ENCODE results near the gene APPL2.

APPL2 gene

GRCh38 chr12:105157606-105158005, 78.4 kb downstream of the APPL2 start:
- DNase-seq (ENCODE audit: low spot score), result no peak
- TF ChIP-seq CTCF (IDR thresholded peaks at IDR 0.05; ENCODE audit: extremely low read depth, missing control alignments), result no peak

DNA sequence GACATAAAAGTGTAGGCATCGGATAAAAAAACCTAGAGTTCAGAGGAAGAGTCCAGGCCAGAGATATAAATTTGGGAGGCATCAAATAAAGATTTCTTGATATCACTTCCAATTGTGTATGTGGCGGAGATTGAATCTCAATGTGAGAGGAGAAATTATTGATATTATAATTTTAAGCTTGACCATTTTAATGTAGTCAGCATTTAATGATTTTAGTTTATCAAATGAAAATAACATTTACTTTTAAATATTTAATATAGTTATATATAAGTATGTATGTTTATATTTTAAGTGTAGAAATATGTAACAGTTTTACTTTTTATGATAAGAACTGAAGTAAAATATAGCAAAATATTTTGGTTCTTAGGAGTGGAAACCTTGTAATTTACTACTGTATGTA, 79.7 kb downstream of the APPL2 start:
- no peak for DNase-seq (ENCODE audit: low spot score)
- no peak for TF ChIP-seq CTCF (IDR thresholded peaks at IDR 0.05; ENCODE audit: extremely low read depth, missing control alignments)

DNA sequence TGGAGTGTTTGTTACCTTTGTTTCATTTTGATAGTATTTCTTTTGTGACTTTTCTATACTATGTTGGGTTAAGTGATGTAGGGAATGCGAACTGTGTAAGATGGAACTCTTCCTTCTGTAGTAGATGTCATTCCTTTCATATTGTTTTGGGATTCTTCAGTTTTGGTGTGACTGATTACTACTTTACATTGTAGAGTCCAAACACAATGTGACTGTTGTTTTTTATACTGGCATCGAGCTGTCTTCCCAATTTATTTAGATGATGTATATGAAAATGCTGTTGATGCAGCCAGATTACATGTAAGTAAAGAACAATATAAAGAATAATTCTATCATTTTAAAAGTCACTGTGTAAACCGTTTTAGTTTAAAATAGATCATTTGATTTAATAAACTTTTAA, 93.7 kb downstream of the APPL2 start:
- DNase-seq (ENCODE audit: low spot score), result no peak
- no peak for TF ChIP-seq CTCF (IDR thresholded peaks at IDR 0.05; ENCODE audit: extremely low read depth, missing control alignments)

DNA sequence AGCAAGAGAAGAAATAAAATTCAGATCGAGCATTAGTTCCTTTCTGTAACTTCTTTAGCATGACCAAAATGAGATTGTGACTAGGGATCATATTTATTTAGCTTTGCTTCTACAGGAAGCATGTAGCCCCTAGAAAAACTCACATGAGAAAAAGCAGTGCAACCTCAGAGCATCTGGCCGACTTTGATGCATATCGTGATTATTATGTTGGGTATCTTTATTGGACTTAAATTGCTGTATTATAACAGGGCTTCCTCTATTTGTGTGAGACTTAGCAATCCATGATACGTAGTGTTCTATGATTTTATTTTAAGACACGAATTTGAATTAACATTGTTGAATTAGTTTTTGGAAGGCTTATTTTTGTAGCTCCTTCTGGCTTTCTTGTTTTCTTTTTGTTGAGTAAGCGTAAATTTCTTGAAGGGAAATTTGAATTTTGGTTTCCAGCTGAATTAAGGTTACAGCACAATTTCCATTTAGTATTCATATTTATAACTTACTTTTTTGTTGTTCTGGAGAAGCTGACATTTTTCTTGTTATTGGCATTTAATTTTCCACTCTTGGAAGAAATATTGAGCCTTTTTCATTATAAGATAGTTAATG, 94.6 kb downstream of the APPL2 start:
- no peak for TF ChIP-seq CTCF (IDR thresholded peaks at IDR 0.05; ENCODE audit: extremely low read depth, missing control alignments)
- no peak for DNase-seq (ENCODE audit: low spot score)

DNA sequence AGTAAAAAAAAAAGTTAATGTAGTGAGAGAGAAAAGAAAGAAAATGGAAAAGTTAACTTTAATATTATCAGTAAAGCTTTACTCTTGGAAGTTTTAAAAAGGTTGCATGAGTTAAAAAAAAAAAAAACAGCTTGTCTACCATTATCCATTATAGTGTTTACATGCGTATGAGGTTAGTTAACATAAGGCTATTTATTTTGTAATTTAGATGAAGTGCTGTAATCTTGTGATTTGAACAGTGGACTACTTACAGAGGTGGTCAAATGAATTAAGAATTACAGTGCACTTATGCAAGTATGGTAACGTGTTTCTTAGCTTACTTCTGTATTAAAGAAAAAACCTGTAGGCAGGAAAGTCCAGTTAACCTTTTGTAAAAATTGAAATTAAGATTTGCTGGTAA, 97.7 kb downstream of the APPL2 start:
- no peak for TF ChIP-seq CTCF (IDR thresholded peaks at IDR 0.05; ENCODE audit: extremely low read depth, missing control alignments)
- DNase-seq (ENCODE audit: low spot score), result no peak

All from GM20000 (cell line).